ENCODE measurements around the gene NACC1. TPM values are rescaled to one million over a fixed set of nuclear protein-coding genes. Genes with fewer than 3 reads are reported as not detected.

The NACC1 gene
- total RNA-seq, 1 donor from 2014 or later, result 45.1 TPM

- no peak for TF ChIP-seq CTCF (IDR thresholded peaks at IDR 0.05)
- no peak overlapping the region for H3K4me3 Mint-ChIP-seq (ENCODE audit: unreplicated experiment)
- H3K27ac Mint-ChIP-seq (ENCODE audit: unreplicated experiment), result peak overlapping the region; percentile 89
- H3K9me3 Mint-ChIP-seq (ENCODE audit: unreplicated experiment), result no peaks in the 10 kb centered on the region
- no peaks in the 10 kb centered on the region for H3K27me3 Mint-ChIP-seq (ENCODE audit: unreplicated experiment)
- no peak for DNase-seq (ENCODE audit: extremely low spot score, unreplicated experiment)
- no peaks in the 10 kb centered on the region for H3K36me3 Mint-ChIP-seq (ENCODE audit: unreplicated experiment)
- H3K4me1 Mint-ChIP-seq (ENCODE audit: unreplicated experiment), result peaks cover 39% of the 10 kb centered on the region
These were observed 4.3 kb downstream of the NACC1 start for GRCh38 chr19:13122275-13122878.

- Mint-ChIP-seq H3K4me1 (ENCODE audit: unreplicated experiment) (peaks cover 36% of the 10 kb centered on the region), H3K36me3 (ENCODE audit: unreplicated experiment) (no peaks in the 10 kb centered on the region), H3K4me3 (ENCODE audit: unreplicated experiment) (no peak overlapping the region), H3K9me3 (ENCODE audit: unreplicated experiment) (no peaks in the 10 kb centered on the region), H3K27ac (ENCODE audit: unreplicated experiment) (peak overlapping the region; percentile 37), H3K27me3 (ENCODE audit: unreplicated experiment) (no peaks in the 10 kb centered on the region)
- DNase-seq (ENCODE audit: extremely low spot score, unreplicated experiment), result no peak
- TF ChIP-seq CTCF (IDR thresholded peaks at IDR 0.05), result no peak
These were observed 5.2 kb downstream of the NACC1 start for GRCh38 chr19:13122980-13123957.

GRCh38 chr19:13127051-13127450 is 9.0 kb downstream of the NACC1 start:
- Mint-ChIP-seq H3K27me3 (ENCODE audit: unreplicated experiment) (no peaks in the 10 kb centered on the region), H3K9me3 (ENCODE audit: unreplicated experiment) (no peaks in the 10 kb centered on the region), H3K27ac (ENCODE audit: unreplicated experiment) (no peak overlapping the region), H3K4me3 (ENCODE audit: unreplicated experiment) (no peak overlapping the region), H3K4me1 (ENCODE audit: unreplicated experiment) (peaks cover 7% of the 10 kb centered on the region), H3K36me3 (ENCODE audit: unreplicated experiment) (no peaks in the 10 kb centered on the region)
- no peak for TF ChIP-seq CTCF (IDR thresholded peaks at IDR 0.05)
- no peak for DNase-seq (ENCODE audit: extremely low spot score, unreplicated experiment)

GRCh38 chr19:13127811-13128575 is 9.9 kb downstream of the NACC1 start:
- DNase-seq (ENCODE audit: extremely low spot score, unreplicated experiment), result no peak
- no peak for TF ChIP-seq CTCF (IDR thresholded peaks at IDR 0.05)
- no peaks in the 10 kb centered on the region for H3K27me3 Mint-ChIP-seq (ENCODE audit: unreplicated experiment)
- H3K36me3 Mint-ChIP-seq (ENCODE audit: unreplicated experiment), result no peaks in the 10 kb centered on the region
- H3K4me3 Mint-ChIP-seq (ENCODE audit: unreplicated experiment), result no peak overlapping the region
- peak overlapping the region; percentile 25 for H3K27ac Mint-ChIP-seq (ENCODE audit: unreplicated experiment)
- H3K4me1 Mint-ChIP-seq (ENCODE audit: unreplicated experiment), result no peaks in the 10 kb centered on the region
- H3K9me3 Mint-ChIP-seq (ENCODE audit: unreplicated experiment), result no peaks in the 10 kb centered on the region

Measured in osteocyte (in vitro differentiated cells).